Measurements from ENCODE around the gene TAL2. TPM values are rescaled to one million over a fixed set of nuclear protein-coding genes. Genes with fewer than 3 reads are reported as not detected.

Gene TAL2
- total and polyA plus RNA-seq, 9 of the 15 experiments (the other 6 are each of a cell fraction or from before 2014, with no cell fraction given), result 0.21 to 3.7 (median 1.1) TPM; not detected in 1

DNA sequence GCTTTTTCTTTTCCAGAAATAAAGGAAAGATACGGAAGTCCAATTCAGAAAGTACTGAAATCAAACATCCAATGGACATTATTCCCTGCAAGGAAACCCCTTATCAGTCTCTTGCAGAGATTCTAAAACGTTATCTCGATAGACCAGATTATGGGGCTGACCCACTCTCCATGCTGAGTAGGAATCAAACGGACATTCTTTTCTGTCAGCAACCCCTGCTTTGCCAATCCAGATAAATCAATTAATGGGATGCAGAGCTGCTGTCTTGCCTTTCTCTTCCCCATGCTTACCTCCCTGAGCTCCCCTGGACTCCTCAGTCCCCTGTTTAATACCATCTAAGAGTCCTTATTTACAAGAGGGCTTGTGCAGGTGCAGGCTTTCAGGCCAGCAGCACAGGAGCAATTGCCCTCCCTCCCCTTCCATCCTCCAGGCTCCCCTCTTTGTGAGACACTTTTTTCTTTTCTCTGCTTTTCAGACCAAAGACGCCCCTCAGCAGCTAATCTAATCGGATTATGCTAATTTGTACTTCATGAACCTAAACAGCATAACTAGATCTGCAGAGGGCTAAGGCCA, 14.2 kb downstream of the TAL2 start (continued):
- TF ChIP-seq, protein P1, sequence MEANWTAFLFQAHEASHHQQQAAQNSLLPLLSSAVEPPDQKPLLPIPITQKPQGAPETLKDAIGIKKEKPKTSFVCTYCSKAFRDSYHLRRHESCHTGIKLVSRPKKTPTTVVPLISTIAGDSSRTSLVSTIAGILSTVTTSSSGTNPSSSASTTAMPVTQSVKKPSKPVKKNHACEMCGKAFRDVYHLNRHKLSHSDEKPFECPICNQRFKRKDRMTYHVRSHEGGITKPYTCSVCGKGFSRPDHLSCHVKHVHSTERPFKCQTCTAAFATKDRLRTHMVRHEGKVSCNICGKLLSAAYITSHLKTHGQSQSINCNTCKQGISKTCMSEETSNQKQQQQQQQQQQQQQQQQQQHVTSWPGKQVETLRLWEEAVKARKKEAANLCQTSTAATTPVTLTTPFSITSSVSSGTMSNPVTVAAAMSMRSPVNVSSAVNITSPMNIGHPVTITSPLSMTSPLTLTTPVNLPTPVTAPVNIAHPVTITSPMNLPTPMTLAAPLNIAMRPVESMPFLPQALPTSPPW (CRISPR knock-in tag; IDR thresholded peaks at IDR 0.05), result peak; percentile 40
- TF ChIP-seq TAL1 (IDR thresholded peaks at IDR 0.05) (peak; percentile 97), MTA2 (IDR thresholded peaks at IDR 0.05; ENCODE audit: low read depth) (peak; percentile 92), DPF2 (IDR thresholded peaks at IDR 0.05) (peak; percentile 83), JUN (IDR thresholded peaks at IDR 0.05; ENCODE audit: borderline replicate concordance, low read depth, low read length) (peak; percentile 29; the same call in 1 of the 2 replicates), JUN (CRISPR knock-in tag; IDR thresholded peaks at IDR 0.05; ENCODE audit: borderline replicate concordance) (no peak), ARID1B (IDR thresholded peaks at IDR 0.05) (peak; percentile 96), CTBP1 (IDR thresholded peaks at IDR 0.05; ENCODE audit: borderline replicate concordance) (peak; percentile 59; the same call in 1 of the 2 replicates), ZNF124 (CRISPR knock-in tag; IDR thresholded peaks at IDR 0.05) (no peak), ZNF589 (CRISPR knock-in tag; IDR thresholded peaks at IDR 0.05; ENCODE audit: low read depth) (no peak), ATF7 (IDR thresholded peaks at IDR 0.05) (0 out of 2 replicates have a peak, but pooled peaks have one; percentile 24)
- TF ChIP-seq, protein P2, sequence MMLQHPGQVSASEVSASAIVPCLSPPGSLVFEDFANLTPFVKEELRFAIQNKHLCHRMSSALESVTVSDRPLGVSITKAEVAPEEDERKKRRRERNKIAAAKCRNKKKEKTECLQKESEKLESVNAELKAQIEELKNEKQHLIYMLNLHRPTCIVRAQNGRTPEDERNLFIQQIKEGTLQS (IDR thresholded peaks at IDR 0.05), result 0 out of 2 replicates have a peak, but pooled peaks have one; percentile 19
- TF ChIP-seq, protein P2 (CRISPR knock-in tag; conservative IDR thresholded peaks at IDR 0.05), result no peak
- TF ChIP-seq, protein P3, sequence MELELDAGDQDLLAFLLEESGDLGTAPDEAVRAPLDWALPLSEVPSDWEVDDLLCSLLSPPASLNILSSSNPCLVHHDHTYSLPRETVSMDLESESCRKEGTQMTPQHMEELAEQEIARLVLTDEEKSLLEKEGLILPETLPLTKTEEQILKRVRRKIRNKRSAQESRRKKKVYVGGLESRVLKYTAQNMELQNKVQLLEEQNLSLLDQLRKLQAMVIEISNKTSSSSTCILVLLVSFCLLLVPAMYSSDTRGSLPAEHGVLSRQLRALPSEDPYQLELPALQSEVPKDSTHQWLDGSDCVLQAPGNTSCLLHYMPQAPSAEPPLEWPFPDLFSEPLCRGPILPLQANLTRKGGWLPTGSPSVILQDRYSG (tag; conservative IDR thresholded peaks at IDR 0.05; ENCODE audit: low read depth), result no peak
- TF ChIP-seq, protein P4, sequence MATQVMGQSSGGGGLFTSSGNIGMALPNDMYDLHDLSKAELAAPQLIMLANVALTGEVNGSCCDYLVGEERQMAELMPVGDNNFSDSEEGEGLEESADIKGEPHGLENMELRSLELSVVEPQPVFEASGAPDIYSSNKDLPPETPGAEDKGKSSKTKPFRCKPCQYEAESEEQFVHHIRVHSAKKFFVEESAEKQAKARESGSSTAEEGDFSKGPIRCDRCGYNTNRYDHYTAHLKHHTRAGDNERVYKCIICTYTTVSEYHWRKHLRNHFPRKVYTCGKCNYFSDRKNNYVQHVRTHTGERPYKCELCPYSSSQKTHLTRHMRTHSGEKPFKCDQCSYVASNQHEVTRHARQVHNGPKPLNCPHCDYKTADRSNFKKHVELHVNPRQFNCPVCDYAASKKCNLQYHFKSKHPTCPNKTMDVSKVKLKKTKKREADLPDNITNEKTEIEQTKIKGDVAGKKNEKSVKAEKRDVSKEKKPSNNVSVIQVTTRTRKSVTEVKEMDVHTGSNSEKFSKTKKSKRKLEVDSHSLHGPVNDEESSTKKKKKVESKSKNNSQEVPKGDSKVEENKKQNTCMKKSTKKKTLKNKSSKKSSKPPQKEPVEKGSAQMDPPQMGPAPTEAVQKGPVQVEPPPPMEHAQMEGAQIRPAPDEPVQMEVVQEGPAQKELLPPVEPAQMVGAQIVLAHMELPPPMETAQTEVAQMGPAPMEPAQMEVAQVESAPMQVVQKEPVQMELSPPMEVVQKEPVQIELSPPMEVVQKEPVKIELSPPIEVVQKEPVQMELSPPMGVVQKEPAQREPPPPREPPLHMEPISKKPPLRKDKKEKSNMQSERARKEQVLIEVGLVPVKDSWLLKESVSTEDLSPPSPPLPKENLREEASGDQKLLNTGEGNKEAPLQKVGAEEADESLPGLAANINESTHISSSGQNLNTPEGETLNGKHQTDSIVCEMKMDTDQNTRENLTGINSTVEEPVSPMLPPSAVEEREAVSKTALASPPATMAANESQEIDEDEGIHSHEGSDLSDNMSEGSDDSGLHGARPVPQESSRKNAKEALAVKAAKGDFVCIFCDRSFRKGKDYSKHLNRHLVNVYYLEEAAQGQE (IDR thresholded peaks at IDR 0.05; ENCODE audit: borderline replicate concordance), result peak; percentile 85
- TF ChIP-seq, protein P4 (CRISPR knock-in tag; IDR thresholded peaks at IDR 0.05; ENCODE audit: low read depth), result no peak
- TF ChIP-seq, protein P5, sequence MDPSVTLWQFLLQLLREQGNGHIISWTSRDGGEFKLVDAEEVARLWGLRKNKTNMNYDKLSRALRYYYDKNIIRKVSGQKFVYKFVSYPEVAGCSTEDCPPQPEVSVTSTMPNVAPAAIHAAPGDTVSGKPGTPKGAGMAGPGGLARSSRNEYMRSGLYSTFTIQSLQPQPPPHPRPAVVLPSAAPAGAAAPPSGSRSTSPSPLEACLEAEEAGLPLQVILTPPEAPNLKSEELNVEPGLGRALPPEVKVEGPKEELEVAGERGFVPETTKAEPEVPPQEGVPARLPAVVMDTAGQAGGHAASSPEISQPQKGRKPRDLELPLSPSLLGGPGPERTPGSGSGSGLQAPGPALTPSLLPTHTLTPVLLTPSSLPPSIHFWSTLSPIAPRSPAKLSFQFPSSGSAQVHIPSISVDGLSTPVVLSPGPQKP (CRISPR knock-in tag; IDR thresholded peaks at IDR 0.05), result no peak

Data from K562 (cell line).